B cell (primary cell): ENCODE data around the gene UBASH3B.

ENCODE experiments used
- CTCF ChIP-seq: fragments of 200-600 bp; IDR thresholded peaks from one replicate; pipeline ENCODE4 v1.8.0; 2022; ENCODE audit warnings: antibody characterized with exemption, mild to moderate bottlenecking
- EZH2 ChIP-seq: IDR thresholded peaks from 2 replicates; pipeline ENCODE4 v1.6.1; 2012; ENCODE audit warnings: borderline replicate concordance, low read depth, mild to moderate bottlenecking, moderate library complexity, low read length; ENCODE audit not compliant: insufficient read depth, poor library complexity, severe bottlenecking

GRCh38 chr11:122779047-122779629, 123.6 kb downstream of the UBASH3B start:
- TF ChIP-seq EZH2, result no peak
- TF ChIP-seq CTCF, result no peak
